Anterior cingulate cortex (tissue), 58 donors: ENCODE data around the gene UTY.
A peak's percentile ranks its signal among the peaks of the same experiment; 100 is the strongest.
"Not testable (repeated sequence)": the region's sequence is repeated elsewhere in the genome, so short reads cannot be mapped to it uniquely, and the experiment has no call there.

ENCODE experiments used
- DNase-seq, 58 donors: peaks; one replicate each; lab custom pipeline; 2025; lab: John Stamatoyannopoulos, UW

Gene UTY

GRCh38 chrY:13312966-13313365 lies 166.9 kb downstream of the UTY start:
- DNase-seq, result no peak

DNA sequence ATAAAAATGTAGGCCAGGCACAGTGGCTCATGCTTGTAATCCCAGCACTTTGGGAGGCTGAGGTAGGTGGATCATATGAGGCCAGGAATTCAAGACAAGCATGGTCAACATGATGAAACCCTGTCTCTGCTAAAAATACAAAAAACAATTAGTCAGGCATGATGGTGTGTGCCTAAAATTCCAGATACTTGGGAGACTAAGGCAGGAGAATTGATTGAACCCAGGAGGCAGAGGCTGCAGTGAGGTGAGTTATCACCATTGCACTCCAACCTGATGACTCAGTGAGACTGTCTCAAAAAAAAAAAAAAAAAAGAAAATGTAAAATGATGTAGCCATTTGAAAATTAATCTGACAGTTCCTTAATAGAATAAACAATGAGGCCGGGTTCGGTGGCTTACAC lies 171.9 kb downstream of the UTY start:
- DNase-seq, result no peak

- DNase-seq, result no peak
These were observed 179.0 kb downstream of the UTY start for GRCh38 chrY:13300795-13301194.

DNA sequence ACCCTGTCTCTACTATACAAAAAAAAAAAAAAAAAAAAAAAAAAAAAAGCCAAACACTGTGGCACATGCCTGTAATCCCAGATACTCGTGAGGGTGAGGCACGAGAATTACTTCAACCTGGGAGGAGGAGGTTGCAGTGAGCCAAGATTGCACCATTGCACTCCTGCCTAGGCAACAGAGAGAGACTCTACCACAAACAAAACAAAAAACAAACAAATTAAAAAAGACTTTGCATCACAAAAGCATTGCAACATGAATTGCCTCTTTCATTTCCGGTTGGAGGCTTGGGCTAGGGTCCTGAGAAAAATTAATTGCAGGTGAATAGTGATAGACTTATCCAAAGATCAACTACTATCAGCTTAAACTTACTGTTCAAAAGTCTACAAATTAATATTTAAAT lies 180.4 kb downstream of the UTY start:
- DNase-seq, result no peak

DNA sequence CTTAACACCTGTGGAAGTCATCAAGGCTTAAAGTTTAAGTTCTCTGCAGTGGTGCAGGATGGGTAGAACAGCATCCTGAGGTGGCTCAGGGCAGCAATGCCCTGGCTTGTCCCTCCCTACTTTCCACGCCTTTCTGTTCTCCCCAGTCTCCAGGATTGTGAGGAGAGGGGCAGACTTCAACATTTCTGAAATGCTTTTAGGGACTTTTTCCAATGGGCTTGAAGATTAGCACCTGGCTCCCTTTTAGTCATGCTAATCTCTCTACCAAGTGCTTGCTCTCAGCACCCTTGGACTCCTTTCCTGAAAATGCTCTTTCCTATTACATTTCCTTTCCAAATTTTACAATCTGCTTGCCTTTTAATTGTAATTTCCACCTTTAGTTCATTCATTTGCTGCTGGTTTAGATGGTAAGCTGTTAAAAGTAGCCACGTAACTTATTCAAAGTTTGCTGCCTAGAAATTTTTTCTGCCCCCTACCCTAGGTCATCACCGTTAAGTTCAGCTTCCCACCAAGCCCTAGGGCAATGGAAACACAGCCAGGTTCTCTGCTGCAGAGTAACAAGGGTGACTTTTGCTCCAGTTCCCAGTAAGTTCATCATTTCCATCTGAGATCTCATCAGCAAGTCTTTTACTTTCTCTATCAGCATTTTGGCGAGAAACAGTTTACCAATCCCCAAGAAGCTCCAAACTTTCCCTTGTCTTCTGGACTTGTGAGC lies 183.5 kb downstream of the UTY start:
- no peak for DNase-seq

- peak in 1 of 58 donors; percentile 0 for DNase-seq
These were observed 184.8 kb downstream of the UTY start for GRCh38 chrY:13295026-13295425.

DNA sequence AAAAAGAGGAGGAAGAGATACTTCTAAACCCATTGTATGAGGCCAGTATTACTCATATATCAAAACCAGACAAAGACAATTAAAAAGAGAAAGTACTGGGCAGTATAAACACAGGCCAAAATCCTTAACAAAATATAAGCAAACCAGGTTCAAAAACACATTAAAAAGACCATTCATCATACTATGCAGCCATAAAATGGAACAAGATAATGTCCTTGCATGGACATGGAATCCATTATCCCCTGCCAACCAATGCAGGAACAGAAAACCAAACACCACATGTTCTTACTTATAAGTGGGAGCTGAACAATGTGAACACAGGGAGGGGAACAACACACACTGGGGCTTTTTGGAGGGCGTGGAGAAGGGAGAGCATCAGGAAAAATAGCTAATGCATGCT lies 188.6 kb downstream of the UTY start:
- DNase-seq, result no peak

DNA sequence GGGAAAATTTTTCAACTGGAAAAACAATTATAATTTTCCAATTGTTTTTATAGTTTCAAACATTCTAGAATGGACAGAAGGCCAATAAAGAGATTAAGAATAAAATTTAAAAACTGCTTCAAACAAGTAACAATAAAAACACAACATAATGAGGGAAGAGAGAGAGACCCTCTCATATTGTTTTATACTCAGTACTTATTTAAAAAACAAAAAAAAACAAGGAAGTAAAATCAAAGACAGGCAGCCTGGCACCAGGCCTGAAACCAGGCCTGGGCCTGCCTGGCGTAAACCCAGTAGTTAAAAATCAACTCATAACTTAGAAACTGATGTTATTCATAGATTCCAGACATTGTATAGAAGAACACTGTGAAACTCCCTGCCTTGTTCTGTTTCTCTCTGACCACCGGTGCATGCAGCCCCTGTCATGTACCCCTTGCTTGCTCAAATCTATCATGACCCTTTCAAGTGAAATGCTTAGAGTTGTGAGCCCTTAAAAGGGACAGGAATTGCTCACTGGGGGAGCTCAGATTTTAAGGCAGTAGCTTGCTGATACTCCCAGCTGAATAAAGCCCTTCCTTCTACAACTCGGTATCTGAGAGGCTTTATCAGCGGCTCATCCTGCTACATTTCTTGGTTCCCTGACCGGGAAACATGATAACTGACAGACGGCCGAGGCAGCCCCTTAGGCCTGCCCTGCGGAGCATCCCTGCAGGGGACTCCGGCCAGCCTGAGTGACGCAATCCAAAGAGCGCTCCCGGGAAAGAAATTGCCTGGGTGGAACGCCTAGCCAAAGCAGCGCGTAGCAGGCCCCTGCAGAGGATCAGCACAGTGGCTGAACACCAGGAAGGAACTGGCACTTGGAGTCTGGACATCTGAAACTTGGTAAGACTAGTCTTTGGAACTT lies 197.4 kb downstream of the UTY start:
- DNase-seq, result peak in 11 of 58 donors; percentile 0 to 13 (median 0)

- no peak for DNase-seq
These were observed 200.3 kb downstream of the UTY start for GRCh38 chrY:13279561-13279960.

GRCh38 chrY:13271706-13272105 lies 208.1 kb downstream of the UTY start:
- DNase-seq, result no peak

DNA sequence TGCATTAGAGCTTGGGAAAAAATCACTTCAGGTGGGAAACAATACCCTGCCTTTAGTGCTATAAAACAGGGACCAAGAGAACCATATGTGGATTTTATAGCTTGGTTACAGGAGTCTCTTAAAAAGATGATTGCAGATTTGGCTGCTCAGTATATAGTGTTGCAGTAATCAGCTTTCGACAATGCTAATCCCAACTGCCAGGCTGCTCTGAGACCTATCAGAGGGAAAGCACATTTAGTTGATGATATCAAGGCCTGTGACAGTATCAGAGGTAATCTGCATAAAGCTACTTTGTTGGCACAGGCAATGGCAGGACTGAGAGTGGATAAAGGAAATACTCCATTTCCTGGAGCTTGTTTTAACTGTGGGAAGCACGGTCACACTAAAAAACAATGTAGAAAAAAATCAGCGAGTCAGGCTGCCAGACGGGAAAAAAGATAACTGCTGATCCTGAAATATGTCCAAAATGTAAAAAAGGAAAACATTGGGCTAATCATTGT lies 225.8 kb downstream of the UTY start:
- DNase-seq, result not testable (repeated sequence)

GRCh38 chrY:13250421-13250820 lies 229.4 kb downstream of the UTY start:
- DNase-seq, result no peak

DNA sequence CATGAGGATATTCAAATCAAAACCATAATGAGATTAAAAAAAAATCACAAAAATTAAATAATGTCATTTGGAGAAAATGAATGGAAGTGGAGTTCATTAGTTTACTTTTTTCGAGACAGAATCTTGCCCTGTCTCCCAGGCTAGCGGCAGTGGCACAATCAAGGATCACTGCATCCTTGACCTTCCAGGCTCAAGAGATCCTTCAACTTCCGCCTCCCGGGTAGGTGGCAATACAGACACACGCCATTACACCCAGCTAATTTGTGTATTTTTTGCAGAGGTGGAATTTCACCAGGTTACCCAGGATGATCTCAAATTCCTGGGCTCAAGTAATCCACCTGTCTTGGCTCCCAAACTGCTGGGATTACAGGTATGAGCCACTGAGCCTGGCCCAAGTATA lies 236.1 kb downstream of the UTY start:
- DNase-seq, result no peak

DNA sequence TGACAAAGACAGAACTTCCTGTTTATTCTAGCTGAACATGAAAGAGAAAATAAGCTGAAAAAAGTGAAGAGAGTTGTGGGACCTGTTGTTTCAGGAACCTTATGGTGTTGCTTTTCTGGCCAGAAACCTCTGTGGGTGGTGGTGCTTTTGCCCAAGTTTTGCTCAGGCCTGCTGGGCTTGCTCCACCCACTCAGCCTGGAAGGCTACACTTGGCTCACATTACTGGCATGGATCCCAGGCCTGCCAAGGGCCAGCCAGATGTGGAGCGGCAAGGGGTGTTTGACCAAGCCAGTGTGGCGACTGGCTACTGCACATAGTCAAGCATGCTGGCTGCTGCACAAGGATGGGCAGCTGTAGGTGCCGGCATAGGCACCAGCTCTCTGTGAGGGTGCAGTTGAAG lies 245.9 kb downstream of the UTY start:
- peak in 18 of 58 donors; percentile 0 to 20 (median 1) for DNase-seq

GRCh38 chrY:13233118-13233517 lies 246.7 kb downstream of the UTY start:
- no peak for DNase-seq

- no peak for DNase-seq
These were observed 252.4 kb downstream of the UTY start for GRCh38 chrY:13227354-13227953.

- DNase-seq, result no peak
These were observed 268.7 kb downstream of the UTY start for GRCh38 chrY:13210961-13211646.

- DNase-seq, result no peak
These were observed 274.6 kb downstream of the UTY start for GRCh38 chrY:13205214-13205613.
